ENCODE data around the gene OR1F1. TPM values are rescaled to one million over a fixed set of nuclear protein-coding genes. Genes with fewer than 3 reads are reported as not detected.

OR1F1 gene
- total RNA-seq, 1 donor from 2014 or later, result not detected

DNA sequence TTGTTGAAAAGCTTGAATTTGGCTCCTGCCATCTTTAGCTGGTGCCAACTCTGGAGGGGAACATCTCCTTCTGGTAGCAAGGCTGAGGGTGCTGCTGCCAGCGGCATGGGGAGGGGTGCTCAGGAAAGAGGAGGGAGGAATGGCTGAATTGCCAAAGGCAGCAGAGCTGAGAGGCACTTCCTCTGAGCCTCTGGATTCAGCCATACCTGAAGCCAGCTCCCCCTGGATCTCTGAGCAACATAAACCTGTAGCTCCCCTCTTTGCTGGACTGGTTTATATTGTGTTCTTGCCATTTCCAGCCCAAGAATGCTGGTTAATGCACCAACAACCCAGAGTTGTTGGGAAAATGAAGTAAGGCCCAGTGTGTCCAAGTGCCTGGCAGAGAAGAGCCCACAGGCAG, 61.0 kb downstream of the OR1F1 start:
- Histone ChIP-seq H3K9me3 (ENCODE audit: low read depth) (no peaks in the 10 kb centered on the region), H3F3A (ENCODE audit: low read depth) (no peaks in the 10 kb centered on the region), H3K4me3 (no peak overlapping the region), H3K9ac (no peak overlapping the region), H3K4me2 (no peak overlapping the region), H3K4me1 (no peaks in the 10 kb centered on the region), H3K27ac (no peak overlapping the region), H3K79me2 (ENCODE audit: low read depth) (no peaks in the 10 kb centered on the region), H3K27me3 (no peaks in the 10 kb centered on the region), H4K20me1 (ENCODE audit: low read depth) (no peaks in the 10 kb centered on the region), H2AFZ (replicated peaks) (no peak overlapping the region), H3K36me3 (no peaks in the 10 kb centered on the region)
- no peak for DNase-seq (ENCODE audit: low spot score)
- Mint-ChIP-seq H3K27ac (no peak overlapping the region), H3K9me3 (peaks cover 3% of the 10 kb centered on the region), H3K36me3 (no peaks in the 10 kb centered on the region), H3K4me3 (no peak overlapping the region), H3K27me3 (ENCODE audit: insufficient read depth, low read depth) (peaks cover 19% of the 10 kb centered on the region), H3K4me1 (no peaks in the 10 kb centered on the region)
- TF ChIP-seq EZH2phosphoT487 (IDR thresholded peaks at IDR 0.05) (no peak), CTCF (IDR thresholded peaks at IDR 0.05) (no peak), EZH2 (IDR thresholded peaks at IDR 0.05) (no peak)

- no peak overlapping the region for H3K27ac ChIP-seq
- DNase-seq (ENCODE audit: low spot score), result no peak
- Mint-ChIP-seq H3K27ac (no peak overlapping the region), H3K4me3 (no peak overlapping the region), H3K27me3 (ENCODE audit: insufficient read depth, low read depth) (peaks cover 18% of the 10 kb centered on the region), H3K36me3 (no peaks in the 10 kb centered on the region), H3K4me1 (no peaks in the 10 kb centered on the region), H3K9me3 (peaks cover 3% of the 10 kb centered on the region)
- H3K9me3 ChIP-seq (ENCODE audit: low read depth), result no peaks in the 10 kb centered on the region
- H2AFZ ChIP-seq (replicated peaks), result no peak overlapping the region
- H3K4me1 ChIP-seq, result no peaks in the 10 kb centered on the region
- H3K79me2 ChIP-seq (ENCODE audit: low read depth), result no peaks in the 10 kb centered on the region
- H3F3A ChIP-seq (ENCODE audit: low read depth), result no peaks in the 10 kb centered on the region
- H4K20me1 ChIP-seq (ENCODE audit: low read depth), result no peaks in the 10 kb centered on the region
- TF ChIP-seq EZH2phosphoT487 (IDR thresholded peaks at IDR 0.05) (no peak), EZH2 (IDR thresholded peaks at IDR 0.05) (no peak)
- H3K36me3 ChIP-seq, result no peaks in the 10 kb centered on the region
- H3K9ac ChIP-seq, result no peak overlapping the region
- H3K27me3 ChIP-seq, result no peaks in the 10 kb centered on the region
- no peak overlapping the region for H3K4me2 ChIP-seq
- H3K4me3 ChIP-seq, result no peak overlapping the region
Measured at GRCh38 chr16:3249451-3249850, 61.4 kb downstream of the OR1F1 start.

DNA sequence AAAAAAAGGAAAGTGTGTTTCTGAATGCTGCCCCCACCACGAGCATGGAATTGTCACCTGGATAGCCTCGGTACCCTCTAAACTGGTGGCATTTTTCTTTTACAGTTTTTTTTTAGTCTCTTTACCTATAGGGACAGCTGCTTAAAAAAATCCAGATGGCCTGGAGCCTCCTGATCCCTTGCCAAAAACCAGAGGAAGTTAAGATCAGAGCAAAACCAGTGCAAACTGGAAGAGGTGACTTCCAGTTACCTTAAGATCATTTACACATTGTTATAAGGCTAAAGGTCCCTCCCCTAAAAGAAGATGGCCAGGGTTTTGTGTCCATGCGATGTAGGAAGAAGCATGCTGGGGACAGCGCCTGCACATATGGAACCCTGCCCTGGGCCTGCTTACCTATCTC, 65.0 kb downstream of the OR1F1 start:
- Histone ChIP-seq H3F3A (ENCODE audit: low read depth) (no peaks in the 10 kb centered on the region), H3K79me2 (ENCODE audit: low read depth) (no peaks in the 10 kb centered on the region), H3K4me1 (no peaks in the 10 kb centered on the region), H3K4me2 (no peak overlapping the region), H3K9me3 (ENCODE audit: low read depth) (no peaks in the 10 kb centered on the region), H3K9ac (no peak overlapping the region), H4K20me1 (ENCODE audit: low read depth) (no peaks in the 10 kb centered on the region), H3K36me3 (no peaks in the 10 kb centered on the region), H3K27ac (no peak overlapping the region), H3K4me3 (no peak overlapping the region), H3K27me3 (no peaks in the 10 kb centered on the region), H2AFZ (replicated peaks) (no peak overlapping the region)
- Mint-ChIP-seq H3K36me3 (no peaks in the 10 kb centered on the region), H3K27me3 (ENCODE audit: insufficient read depth, low read depth) (peaks cover 11% of the 10 kb centered on the region), H3K27ac (no peak overlapping the region), H3K4me1 (no peaks in the 10 kb centered on the region), H3K9me3 (peaks cover 4% of the 10 kb centered on the region), H3K4me3 (no peak overlapping the region)
- no peak for DNase-seq (ENCODE audit: low spot score)
- TF ChIP-seq EZH2 (IDR thresholded peaks at IDR 0.05) (no peak), EZH2phosphoT487 (IDR thresholded peaks at IDR 0.05) (no peak), CTCF (IDR thresholded peaks at IDR 0.05) (no peak)

- Histone ChIP-seq H3K4me2 (no peak overlapping the region), H2AFZ (replicated peaks) (no peak overlapping the region), H3K9me3 (ENCODE audit: low read depth) (no peaks in the 10 kb centered on the region), H3F3A (ENCODE audit: low read depth) (no peaks in the 10 kb centered on the region), H4K20me1 (ENCODE audit: low read depth) (no peaks in the 10 kb centered on the region), H3K79me2 (ENCODE audit: low read depth) (no peaks in the 10 kb centered on the region), H3K9ac (no peak overlapping the region), H3K4me1 (no peaks in the 10 kb centered on the region), H3K27me3 (no peaks in the 10 kb centered on the region), H3K36me3 (no peaks in the 10 kb centered on the region), H3K27ac (no peak overlapping the region), H3K4me3 (no peak overlapping the region)
- Mint-ChIP-seq H3K9me3 (peaks cover 6% of the 10 kb centered on the region), H3K4me1 (no peaks in the 10 kb centered on the region), H3K27ac (no peak overlapping the region), H3K27me3 (ENCODE audit: insufficient read depth, low read depth) (peaks cover 19% of the 10 kb centered on the region), H3K36me3 (no peaks in the 10 kb centered on the region), H3K4me3 (no peak overlapping the region)
- DNase-seq (ENCODE audit: low spot score), result no peak
- TF ChIP-seq EZH2 (IDR thresholded peaks at IDR 0.05), result no peak
- no peak for TF ChIP-seq CTCF (IDR thresholded peaks at IDR 0.05)
- TF ChIP-seq EZH2phosphoT487 (IDR thresholded peaks at IDR 0.05), result no peak
Measured at GRCh38 chr16:3254309-3254708, 66.3 kb downstream of the OR1F1 start.

Other genes starting within 250 kb of the OR1F1 start
- 0.51 and 5.6 TPM in 2 replicates for gene KREMEN2, start 223.9 kb upstream of the OR1F1 start, total RNA-seq (ENCODE audit: low replicate concordance)
- gene PAQR4, start 218.9 kb upstream of the OR1F1 start, total RNA-seq (ENCODE audit: low replicate concordance), result 3.3 and 15.4 TPM in 2 replicates
- gene PKMYT1, start 207.8 kb upstream of the OR1F1 start, total RNA-seq (ENCODE audit: low replicate concordance), result 4.6 and 38.5 TPM in 2 replicates
- not detected in 2 replicates for gene CLDN9, start 175.3 kb upstream of the OR1F1 start, total RNA-seq (ENCODE audit: low replicate concordance)
- gene CLDN6, start 170.0 kb upstream of the OR1F1 start, total RNA-seq (ENCODE audit: low replicate concordance), result 31.6 and 60.0 TPM in 2 replicates
- 6.7 and 14.3 TPM in 2 replicates for gene TNFRSF12A, start 167.8 kb upstream of the OR1F1 start, total RNA-seq (ENCODE audit: low replicate concordance)
- gene HCFC1R1, start 164.3 kb upstream of the OR1F1 start, total RNA-seq (ENCODE audit: low replicate concordance), result 1.6 and 15.7 TPM in 2 replicates
- gene THOC6, start 164.2 kb upstream of the OR1F1 start, total RNA-seq (ENCODE audit: low replicate concordance), result 16.6 and 28.6 TPM in 2 replicates
- 0.12 TPM in 1 of 2 replicates, not detected in the other for gene BICDL2, start 151.3 kb upstream of the OR1F1 start, total RNA-seq (ENCODE audit: low replicate concordance)
- 0.58 and 0.62 TPM in 2 replicates for gene MMP25, start 141.6 kb upstream of the OR1F1 start, total RNA-seq (ENCODE audit: low replicate concordance)
- 1.4 TPM in 1 of 2 replicates, not detected in the other for gene IL32, start 122.6 kb upstream of the OR1F1 start, total RNA-seq (ENCODE audit: low replicate concordance)
- 5.4 and 16.2 TPM in 2 replicates for gene ZSCAN10, start 88.9 kb upstream of the OR1F1 start, total RNA-seq (ENCODE audit: low replicate concordance)
- 5.4 and 19.6 TPM in 2 replicates for gene ZNF205, start 75.6 kb upstream of the OR1F1 start, total RNA-seq (ENCODE audit: low replicate concordance)
- 1.3 and 4.0 TPM in 2 replicates for gene ZNF213, start 53.2 kb upstream of the OR1F1 start, total RNA-seq (ENCODE audit: low replicate concordance)
- gene ZNF200, start 47.0 kb downstream of the OR1F1 start, total RNA-seq (ENCODE audit: low replicate concordance), result 9.4 and 10.1 TPM in 2 replicates
- gene MEFV, start 68.4 kb downstream of the OR1F1 start, total RNA-seq (ENCODE audit: low replicate concordance), result not detected in 2 replicates
- gene ZNF263, start 95.3 kb downstream of the OR1F1 start, total RNA-seq (ENCODE audit: low replicate concordance), result 30.1 and 40.8 TPM in 2 replicates
- 6.6 and 10.6 TPM in 2 replicates for gene TIGD7, start 117.2 kb downstream of the OR1F1 start, total RNA-seq (ENCODE audit: low replicate concordance)
- gene ZNF75A, start 117.3 kb downstream of the OR1F1 start, total RNA-seq (ENCODE audit: low replicate concordance), result 30.4 and 36.3 TPM in 2 replicates
- gene OR2C1, start 167.7 kb downstream of the OR1F1 start, total RNA-seq (ENCODE audit: low replicate concordance), result not detected in 2 replicates
- gene ZSCAN32, start 212.8 kb downstream of the OR1F1 start, total RNA-seq (ENCODE audit: low replicate concordance), result 15.8 and 19.3 TPM in 2 replicates
- gene ZNF174, start 213.0 kb downstream of the OR1F1 start, total RNA-seq (ENCODE audit: low replicate concordance), result 9.9 and 17.8 TPM in 2 replicates